ENCODE measurements around the gene CUL9.

DNA sequence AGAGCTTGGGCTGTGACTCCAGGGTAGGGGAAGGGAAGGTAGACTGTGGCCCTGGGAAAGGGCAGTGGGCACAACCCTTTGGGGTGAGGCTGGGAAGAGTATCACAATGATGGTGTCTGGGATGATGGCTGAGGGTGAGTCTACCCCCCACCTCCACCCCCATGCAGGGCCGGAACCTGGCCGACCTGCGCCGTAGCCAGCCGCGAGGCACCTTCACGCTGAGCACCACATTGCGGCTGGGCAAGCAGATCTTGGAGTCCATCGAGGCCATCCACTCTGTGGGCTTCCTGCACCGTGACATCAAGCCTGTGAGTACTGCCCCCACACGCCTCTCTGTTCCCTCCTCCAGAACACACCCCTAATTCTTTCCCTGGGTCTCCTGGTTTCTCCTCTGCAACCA lies 71.4 kb downstream of the CUL9 start:
- TF ChIP-seq, protein P1, sequence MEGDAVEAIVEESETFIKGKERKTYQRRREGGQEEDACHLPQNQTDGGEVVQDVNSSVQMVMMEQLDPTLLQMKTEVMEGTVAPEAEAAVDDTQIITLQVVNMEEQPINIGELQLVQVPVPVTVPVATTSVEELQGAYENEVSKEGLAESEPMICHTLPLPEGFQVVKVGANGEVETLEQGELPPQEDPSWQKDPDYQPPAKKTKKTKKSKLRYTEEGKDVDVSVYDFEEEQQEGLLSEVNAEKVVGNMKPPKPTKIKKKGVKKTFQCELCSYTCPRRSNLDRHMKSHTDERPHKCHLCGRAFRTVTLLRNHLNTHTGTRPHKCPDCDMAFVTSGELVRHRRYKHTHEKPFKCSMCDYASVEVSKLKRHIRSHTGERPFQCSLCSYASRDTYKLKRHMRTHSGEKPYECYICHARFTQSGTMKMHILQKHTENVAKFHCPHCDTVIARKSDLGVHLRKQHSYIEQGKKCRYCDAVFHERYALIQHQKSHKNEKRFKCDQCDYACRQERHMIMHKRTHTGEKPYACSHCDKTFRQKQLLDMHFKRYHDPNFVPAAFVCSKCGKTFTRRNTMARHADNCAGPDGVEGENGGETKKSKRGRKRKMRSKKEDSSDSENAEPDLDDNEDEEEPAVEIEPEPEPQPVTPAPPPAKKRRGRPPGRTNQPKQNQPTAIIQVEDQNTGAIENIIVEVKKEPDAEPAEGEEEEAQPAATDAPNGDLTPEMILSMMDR (IDR thresholded peaks at IDR 0.05; ENCODE audit: insufficient read depth, low read depth, low read length) = no peak
- TF ChIP-seq EZH2 (IDR thresholded peaks at IDR 0.05; ENCODE audit: insufficient read depth, low read length) = no peak

Data from astrocyte (in vitro differentiated cells and primary cell).